Fibroblast of pulmonary artery (primary cell): ENCODE data around the gene KCNMA1.

Source experiments
- DNase-seq: peaks from one replicate; pipeline ENCODE4 v3.0.0-alpha.2; 2010; ENCODE audit warnings: low read depth
- H3K4me3 ChIP-seq: replicated peaks from 2 replicates; pipeline ENCODE4 v1.5.1; 2011; ENCODE audit warnings: low read depth, mild to moderate bottlenecking, control low read depth, low read length, moderate library complexity
- CTCF ChIP-seq: IDR thresholded peaks from 2 replicates; pipeline ENCODE4 v1.5.1; 2011; ENCODE audit warnings: mild to moderate bottlenecking, control low read depth, low read length, inconsistent platforms; ENCODE audit errors: missing control alignments

The KCNMA1 gene

GRCh38 chr10:77267703-77268675 lies 369.6 kb downstream of the KCNMA1 start:
- DNase-seq: no peak
- H3K4me3 ChIP-seq: no peak overlapping the region
- TF ChIP-seq CTCF: no peak

- no peak for TF ChIP-seq CTCF
- no peak overlapping the region for H3K4me3 ChIP-seq
- no peak for DNase-seq
Observed at GRCh38 chr10:77266242-77266641, 371.4 kb downstream of the KCNMA1 start.

- DNase-seq: no peak
- H3K4me3 ChIP-seq: no peak overlapping the region
- TF ChIP-seq CTCF: no peak
Observed at GRCh38 chr10:77264527-77264926, 373.1 kb downstream of the KCNMA1 start.

- no peak overlapping the region for H3K4me3 ChIP-seq
- DNase-seq: no peak
- no peak for TF ChIP-seq CTCF
Observed at GRCh38 chr10:77264107-77264506, 373.5 kb downstream of the KCNMA1 start.

- TF ChIP-seq CTCF: no peak
- no peak for DNase-seq
- H3K4me3 ChIP-seq: no peak overlapping the region
Observed at GRCh38 chr10:77263700-77264099, 373.9 kb downstream of the KCNMA1 start.

GRCh38 chr10:77261146-77261545 lies 376.5 kb downstream of the KCNMA1 start:
- no peak overlapping the region for H3K4me3 ChIP-seq
- no peak for DNase-seq
- TF ChIP-seq CTCF: no peak
